CD8-positive, alpha-beta memory T cell (primary cell): ENCODE data around the gene CYP1A1. TPM values are rescaled to one million over a fixed set of nuclear protein-coding genes. Genes with fewer than 3 reads are reported as not detected.

ENCODE experiments used
- CTCF ChIA-PET: fragments of 350-600 bp; sonication (Branson Sonifier 250); formaldehyde crosslinking; loops from one replicate; lab custom pipeline; 2021; ENCODE audit warnings: antibody characterized with exemption; lab: Charles Lee
- POLR2A ChIA-PET: fragments of 350-600 bp; sonication (Branson Sonifier 250); formaldehyde crosslinking; loops from one replicate; lab custom pipeline; 2021; ENCODE audit warnings: antibody characterized with exemption; lab: Charles Lee
- DNase-seq, 5 donors: peaks; one replicate each; pipeline versions ENCODE4 v3.0.0 to v3.0.0-alpha.2; 2020 to 2022; ENCODE audit warnings: mixed read lengths in 1 of 5
- H3K27ac ChIP-seq: one replicate; pipeline ENCODE4 v1.7.0; 2013; ENCODE audit warnings: low read depth, mild to moderate bottlenecking, low read length, moderate library complexity
- H3K27me3 ChIP-seq: 2 replicates; pipeline ENCODE4 v1.7.0; 2013; ENCODE audit warnings: low read length, mild to moderate bottlenecking; ENCODE audit not compliant: insufficient read depth, poor library complexity, severe bottlenecking
- H3K36me3 ChIP-seq: 2 replicates; pipeline ENCODE4 v1.7.0; 2013; ENCODE audit warnings: mild to moderate bottlenecking, low read length, moderate library complexity; ENCODE audit not compliant: insufficient read depth
- H3K4me1 ChIP-seq: 2 replicates; pipeline ENCODE4 v1.7.0; 2013; ENCODE audit warnings: mild to moderate bottlenecking, low read length, moderate library complexity; ENCODE audit not compliant: insufficient read depth
- H3K4me3 ChIP-seq: 2 replicates; pipeline ENCODE4 v1.7.0; 2013; ENCODE audit warnings: mild to moderate bottlenecking, low read length
- H3K9me3 ChIP-seq: 2 replicates; pipeline ENCODE4 v1.7.0; 2013; ENCODE audit warnings: mild to moderate bottlenecking, low read length
- H3K27ac Mint-ChIP-seq, 8 donors: one replicate each; pipeline ENCODE4 v1.8.0; 2020 to 2021; ENCODE audit warnings: mixed read lengths in 8 of 8, mild to moderate bottlenecking in 6 of 8, inconsistent platforms in 3 of 8, moderate library complexity in 3 of 8
- H3K27me3 Mint-ChIP-seq, 2 donors: one replicate each; pipeline ENCODE4 v1.8.0; 2020 to 2021; ENCODE audit warnings: mixed read lengths in 2 of 2, mild to moderate bottlenecking in 1 of 2, moderate library complexity in 1 of 2
- H3K36me3 Mint-ChIP-seq, 3 donors: one replicate each; pipeline ENCODE4 v1.8.0; 2020 to 2021; ENCODE audit warnings: mixed read lengths in 3 of 3, inconsistent platforms in 1 of 3, mild to moderate bottlenecking in 1 of 3
- H3K4me1 Mint-ChIP-seq, 3 donors: one replicate each; pipeline ENCODE4 v1.8.0; 2020 to 2021; ENCODE audit warnings: mixed read lengths in 3 of 3, inconsistent platforms in 1 of 3, mild to moderate bottlenecking in 1 of 3
- H3K4me3 Mint-ChIP-seq, 7 donors: one replicate each; pipeline ENCODE4 v1.8.0; 2020 to 2021; ENCODE audit warnings: mixed read lengths in 7 of 7, mild to moderate bottlenecking in 6 of 7, moderate library complexity in 4 of 7, inconsistent platforms in 2 of 7
- H3K9me3 Mint-ChIP-seq, 5 donors: one replicate each; pipeline ENCODE4 v1.8.0; 2020 to 2022; ENCODE audit warnings: mixed read lengths in 5 of 5, mild to moderate bottlenecking in 3 of 5, moderate library complexity in 2 of 5, inconsistent platforms in 1 of 5
- polyA plus RNA-seq: library from polyadenylated mRNA; unstranded; fragments of 300-500 nt; fragmentation: Illumina TruSeq; gene quantifications from one replicate; pipeline ENCODE4 v1.2.3, GENCODE V29; 2021
- total RNA-seq, 2 experiments: library from RNA; stranded (reverse); gene quantifications; one replicate each; pipeline ENCODE4 v1.2.3, GENCODE V29; 2021

The CYP1A1 gene, protein sequence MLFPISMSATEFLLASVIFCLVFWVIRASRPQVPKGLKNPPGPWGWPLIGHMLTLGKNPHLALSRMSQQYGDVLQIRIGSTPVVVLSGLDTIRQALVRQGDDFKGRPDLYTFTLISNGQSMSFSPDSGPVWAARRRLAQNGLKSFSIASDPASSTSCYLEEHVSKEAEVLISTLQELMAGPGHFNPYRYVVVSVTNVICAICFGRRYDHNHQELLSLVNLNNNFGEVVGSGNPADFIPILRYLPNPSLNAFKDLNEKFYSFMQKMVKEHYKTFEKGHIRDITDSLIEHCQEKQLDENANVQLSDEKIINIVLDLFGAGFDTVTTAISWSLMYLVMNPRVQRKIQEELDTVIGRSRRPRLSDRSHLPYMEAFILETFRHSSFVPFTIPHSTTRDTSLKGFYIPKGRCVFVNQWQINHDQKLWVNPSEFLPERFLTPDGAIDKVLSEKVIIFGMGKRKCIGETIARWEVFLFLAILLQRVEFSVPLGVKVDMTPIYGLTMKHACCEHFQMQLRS
- total RNA-seq (1 to 10 TPM; 2.4 to 2.6 TPM), polyA plus RNA-seq (0.09 TPM)

GRCh38 chr15:74725225-74725774 is at the start of gene CYP1A1:
Gene CYP1A1 (minus strand): TSS chr15:74725528. CDS start chr15:74723097, 2,431 bp downstream.
- peaks cover 3 to 12% (median 7%) of the 10 kb centered on the region in 3 donors for H3K4me1 Mint-ChIP-seq
- no peaks in the 10 kb centered on the region for H3K9me3 Mint-ChIP-seq
- ChIA-PET POLR2A (no interaction called here), CTCF (interaction anchor here (1.2 to 2.6 kb wide), 3 partner anchors 23 to 94 kb away, joined by 4 to 14 read pairs (median 5); no protein-coding TSS in a partner anchor)
- H3K27ac Mint-ChIP-seq = peak within 1 kb of the TSS in 2 of 8 donors; percentile 34 to 54
- H3K36me3 ChIP-seq = no peaks in the 10 kb centered on the region
- no peak within 1 kb of the TSS for H3K27ac ChIP-seq
- no peaks in the 10 kb centered on the region for H3K36me3 Mint-ChIP-seq
- peaks cover 3% of the 10 kb centered on the region for H3K27me3 ChIP-seq
- H3K4me1 ChIP-seq = peaks cover 7% of the 10 kb centered on the region
- peak in 2 of 5 donors; percentile 9 to 10 for DNase-seq
- H3K4me3 Mint-ChIP-seq = peak within 1 kb of the TSS; percentile 71 to 88 (median 75)
- peaks cover 10 to 13% of the 10 kb centered on the region in 2 donors for H3K27me3 Mint-ChIP-seq
- H3K4me3 ChIP-seq = peak within 1 kb of the TSS; percentile 63
- no peaks in the 10 kb centered on the region for H3K9me3 ChIP-seq

DNA sequence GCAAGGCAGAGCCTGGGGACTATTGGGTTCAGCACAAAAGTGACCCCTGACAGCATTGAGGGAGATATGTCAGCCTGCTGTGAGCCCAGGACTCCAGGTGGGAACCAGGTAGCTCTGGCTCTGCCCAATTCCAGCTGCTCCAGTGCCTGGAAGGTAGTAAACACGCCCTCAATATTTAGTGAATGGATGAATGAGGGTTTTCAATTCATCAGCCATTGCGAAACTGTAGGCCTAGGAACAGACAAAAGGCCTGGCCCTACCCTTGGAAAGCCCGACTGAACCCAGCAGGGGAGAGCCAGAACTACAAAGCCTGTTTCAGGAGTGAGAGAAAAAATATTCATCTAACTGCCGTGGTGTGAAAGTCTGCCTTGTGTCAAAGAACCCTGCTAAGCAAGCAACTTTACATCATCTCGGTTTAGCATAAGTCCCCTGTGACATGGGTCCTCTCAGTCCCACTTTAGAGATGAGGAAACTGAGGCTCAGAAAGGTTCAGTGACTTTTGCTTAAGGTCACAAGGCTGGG is 48.5 kb upstream of the CYP1A1 start:
- ChIA-PET POLR2A (interaction anchor here (3.2 kb wide), 1 partner anchor 14 kb away, joined by 17 read pairs; no protein-coding TSS in a partner anchor), CTCF (interaction anchor here (1.5 to 18.5 kb wide), 2 partner anchors 11 to 20 kb away, joined by 5 to 1086 read pairs; no protein-coding TSS in a partner anchor)
- no peaks in the 10 kb centered on the region for H3K36me3 Mint-ChIP-seq
- Histone ChIP-seq H3K27ac (no peak overlapping the region), H3K36me3 (no peaks in the 10 kb centered on the region), H3K4me1 (peaks cover 55% of the 10 kb centered on the region), H3K4me3 (no peak overlapping the region), H3K27me3 (no peaks in the 10 kb centered on the region), H3K9me3 (no peaks in the 10 kb centered on the region)
- DNase-seq = no peak
- H3K9me3 Mint-ChIP-seq = no peaks in the 10 kb centered on the region
- H3K4me3 Mint-ChIP-seq = no peak overlapping the region
- H3K27ac Mint-ChIP-seq = peak overlapping the region in 5 of 8 donors; percentile 29 to 88 (median 77)
- H3K4me1 Mint-ChIP-seq = peaks cover 42 to 66% (median 62%) of the 10 kb centered on the region in 3 donors
- H3K27me3 Mint-ChIP-seq = peaks cover 2 to 4% of the 10 kb centered on the region in 2 donors

GRCh38 chr15:74773329-74773728 is 48.0 kb upstream of the CYP1A1 start:
- H3K27ac ChIP-seq = no peak overlapping the region
- POLR2A ChIA-PET = interaction anchor here (3.0 to 3.2 kb wide), 2 partner anchors 9 to 15 kb away, joined by 17 to 25 read pairs; partner anchors contain the start of gene CSK
- H3K4me1 Mint-ChIP-seq = peaks cover 40 to 65% (median 60%) of the 10 kb centered on the region in 3 donors

GRCh38 chr15:74770211-74770903 is 45.0 kb upstream of the CYP1A1 start:
- Histone ChIP-seq H3K27me3 (no peaks in the 10 kb centered on the region), H3K4me3 (no peak overlapping the region), H3K9me3 (no peaks in the 10 kb centered on the region), H3K36me3 (no peaks in the 10 kb centered on the region), H3K27ac (no peak overlapping the region), H3K4me1 (peaks cover 21% of the 10 kb centered on the region)
- DNase-seq = peak in 1 of 5 donors; percentile 39
- Mint-ChIP-seq H3K36me3 (no peaks in the 10 kb centered on the region), H3K4me3 (no peak overlapping the region), H3K27ac (peak overlapping the region in 2 of 8 donors; percentile 86 to 87), H3K9me3 (no peaks in the 10 kb centered on the region), H3K27me3 (peaks cover 5 to 8% of the 10 kb centered on the region in 2 donors), H3K4me1 (peaks cover 15 to 35% (median 31%) of the 10 kb centered on the region in 3 donors)
- ChIA-PET CTCF (interaction anchor here (0.8 to 18.5 kb wide), 42 partner anchors 11 to 398 kb away, joined by 3 to 1086 read pairs (median 5); partner anchors contain the start of genes COX5A, CPLX3, CSK and CYP1A1), POLR2A (interaction anchor here (1.0 to 3.2 kb wide), 7 partner anchors 12 to 30 kb away, joined by 4 to 25 read pairs (median 15); partner anchors contain the start of gene CSK)

More at GRCh38 chr15:74773329-74773728, 48.0 kb upstream of the CYP1A1 start:
- no peaks in the 10 kb centered on the region for H3K9me3 ChIP-seq
- peaks cover 50% of the 10 kb centered on the region for H3K4me1 ChIP-seq
- H3K36me3 ChIP-seq = no peaks in the 10 kb centered on the region
- DNase-seq = no peak
- CTCF ChIA-PET = interaction anchor here (0.6 to 18.5 kb wide), 6 partner anchors 8 to 176 kb away, joined by 3 to 1086 read pairs (median 122); partner anchors contain the start of gene CSK
- Mint-ChIP-seq H3K4me3 (no peak overlapping the region), H3K27ac (peak overlapping the region in 5 of 8 donors; percentile 29 to 88 (median 58)), H3K27me3 (peaks cover 5 to 6% of the 10 kb centered on the region in 2 donors), H3K9me3 (no peaks in the 10 kb centered on the region), H3K36me3 (no peaks in the 10 kb centered on the region)
- no peak overlapping the region for H3K4me3 ChIP-seq
- no peaks in the 10 kb centered on the region for H3K27me3 ChIP-seq

GRCh38 chr15:74769463-74770025 is 44.2 kb upstream of the CYP1A1 start:
- Histone ChIP-seq H3K9me3 (no peaks in the 10 kb centered on the region), H3K4me1 (peaks cover 17% of the 10 kb centered on the region), H3K4me3 (no peak overlapping the region), H3K27me3 (no peaks in the 10 kb centered on the region), H3K27ac (no peak overlapping the region), H3K36me3 (no peaks in the 10 kb centered on the region)
- peaks cover 5 to 8% of the 10 kb centered on the region in 2 donors for H3K27me3 Mint-ChIP-seq
- DNase-seq = no peak
- CTCF ChIA-PET = interaction anchor here (0.8 to 18.5 kb wide), 29 partner anchors 10 to 400 kb away, joined by 3 to 1086 read pairs (median 6); partner anchors contain the start of genes CPLX3, CSK, CYP1A1 and FAM219B
- H3K36me3 Mint-ChIP-seq = no peaks in the 10 kb centered on the region
- H3K27ac Mint-ChIP-seq = peak overlapping the region in 1 of 8 donors; percentile 56
- H3K4me3 Mint-ChIP-seq = no peak overlapping the region
- no peaks in the 10 kb centered on the region for H3K9me3 Mint-ChIP-seq
- peaks cover 13 to 29% (median 25%) of the 10 kb centered on the region in 3 donors for H3K4me1 Mint-ChIP-seq
- POLR2A ChIA-PET = interaction anchor here (0.6 to 1.9 kb wide), 4 partner anchors 24 to 123 kb away, joined by 3 to 20 read pairs (median 4); partner anchors contain the start of gene MPI

GRCh38 chr15:74768771-74769342 is 43.5 kb upstream of the CYP1A1 start:
- no peak overlapping the region for H3K4me3 ChIP-seq
- no peaks in the 10 kb centered on the region for H3K9me3 ChIP-seq
- H3K4me1 Mint-ChIP-seq = peaks cover 13 to 23% (median 20%) of the 10 kb centered on the region in 3 donors
- H3K36me3 ChIP-seq = no peaks in the 10 kb centered on the region
- H3K27ac Mint-ChIP-seq = peak overlapping the region in 3 of 8 donors; percentile 3 to 21 (median 17)
- ChIA-PET POLR2A (interaction anchor here (0.7 to 1.9 kb wide), 4 partner anchors 24 to 134 kb away, joined by 3 to 20 read pairs (median 4); no protein-coding TSS in a partner anchor), CTCF (interaction anchor here (1.0 to 18.5 kb wide), 27 partner anchors 10 to 399 kb away, joined by 3 to 1086 read pairs (median 7); partner anchors contain the start of genes CPLX3, CSK, CYP1A1 and FAM219B)
- H3K27me3 ChIP-seq = no peaks in the 10 kb centered on the region
- DNase-seq = peak; percentile 50 to 76 (median 58)
- no peaks in the 10 kb centered on the region for H3K36me3 Mint-ChIP-seq
- H3K27me3 Mint-ChIP-seq = peaks cover 5 to 8% of the 10 kb centered on the region in 2 donors
- H3K27ac ChIP-seq = no peak overlapping the region
- H3K4me1 ChIP-seq = peaks cover 17% of the 10 kb centered on the region
- H3K9me3 Mint-ChIP-seq = no peaks in the 10 kb centered on the region
- peak overlapping the region in 1 of 7 donors; percentile 35 for H3K4me3 Mint-ChIP-seq
